ENCODE measurements around the gene TANGO6.
"Not testable (repeated sequence)": the region's sequence is repeated elsewhere in the genome, so short reads cannot be mapped to it uniquely, and the experiment has no call there.

TANGO6 gene

DNA sequence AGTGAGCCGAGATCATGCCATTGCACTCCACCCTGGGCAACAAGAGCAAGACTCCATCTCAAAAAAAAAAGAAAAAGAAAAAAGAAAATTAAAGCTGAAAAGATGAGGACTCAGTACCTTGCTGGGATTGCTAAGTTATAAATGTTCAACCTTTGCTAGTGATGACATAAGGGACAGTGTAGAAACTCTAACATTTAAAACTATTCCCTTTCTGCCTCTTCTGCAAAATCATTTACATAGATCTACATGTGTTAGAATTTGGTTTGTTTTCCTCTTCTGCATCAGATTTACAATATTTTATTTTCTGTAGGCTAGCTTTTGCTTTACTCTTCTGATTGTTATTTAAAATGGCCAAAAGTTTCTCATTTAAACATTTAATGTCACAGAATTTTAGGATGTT is 212.6 kb downstream of the TANGO6 start:
- DNase-seq (ENCODE audit: low read depth in 2 of 2): no peak

DNA sequence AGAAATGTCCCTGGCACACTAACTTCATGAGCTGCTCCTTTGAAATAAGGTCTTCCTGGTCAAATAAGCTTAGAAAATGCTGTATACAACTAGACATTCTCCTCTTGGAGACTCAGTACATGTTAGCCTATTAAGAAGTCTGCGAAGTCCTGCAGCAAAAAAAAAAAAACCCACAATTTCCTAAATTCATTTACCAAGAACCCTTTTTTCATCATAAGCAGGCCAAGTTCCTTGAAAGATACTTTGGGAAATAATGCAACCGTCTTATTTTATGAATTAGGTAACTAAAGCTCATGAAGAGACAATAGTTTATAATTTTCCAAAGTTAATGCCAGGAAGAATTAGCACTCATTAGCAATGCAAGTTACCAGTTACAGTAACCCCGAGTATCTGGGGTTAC is 213.1 kb downstream of the TANGO6 start:
- DNase-seq (ENCODE audit: low read depth in 2 of 2): no peak

DNA sequence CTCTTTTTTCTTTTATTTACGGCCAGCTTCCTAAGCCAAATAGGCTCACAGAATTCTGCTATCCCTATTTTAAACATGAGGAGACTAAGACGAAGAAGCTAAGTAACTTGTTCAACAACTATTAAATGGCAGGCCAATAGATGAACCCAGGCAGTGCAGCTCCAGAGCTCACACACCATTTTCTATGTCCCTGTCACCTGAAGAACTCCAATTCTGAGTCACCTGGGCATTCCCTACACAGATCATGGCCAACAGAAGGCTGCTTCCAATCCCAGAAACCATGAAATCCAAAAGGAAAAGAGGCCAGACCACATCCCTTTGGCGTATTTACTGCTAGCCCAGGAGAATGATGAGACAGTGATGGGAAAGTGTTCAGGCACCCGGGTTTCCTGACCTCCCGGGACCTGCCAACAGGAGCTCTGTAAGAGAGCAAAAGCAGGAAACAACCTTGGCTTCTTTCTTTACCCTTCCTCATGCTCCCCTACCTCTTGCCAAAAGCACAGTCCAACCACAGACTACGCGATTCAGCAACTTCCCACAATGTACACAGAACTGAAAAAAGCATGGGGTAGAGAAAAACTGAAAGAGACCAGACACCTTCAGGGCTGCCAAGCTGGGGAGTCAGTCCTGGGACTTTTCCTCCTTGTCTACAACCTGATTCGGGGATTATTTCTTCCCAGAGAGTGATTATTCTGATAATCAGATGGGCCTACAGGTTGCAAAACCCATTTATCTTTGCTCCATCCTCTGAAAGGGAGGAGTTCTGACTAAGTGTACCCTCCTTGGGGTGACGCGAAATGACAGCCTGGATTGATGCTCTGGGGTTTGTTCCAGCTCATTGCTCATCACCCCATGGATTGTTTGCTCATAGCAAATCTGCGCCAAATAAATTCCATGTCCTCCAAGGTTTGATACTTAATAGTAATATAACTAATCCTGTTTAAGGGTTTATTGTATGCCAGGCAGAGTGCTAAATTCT is 214.4 kb downstream of the TANGO6 start:
- no peak for DNase-seq (ENCODE audit: low read depth in 2 of 2)

DNA sequence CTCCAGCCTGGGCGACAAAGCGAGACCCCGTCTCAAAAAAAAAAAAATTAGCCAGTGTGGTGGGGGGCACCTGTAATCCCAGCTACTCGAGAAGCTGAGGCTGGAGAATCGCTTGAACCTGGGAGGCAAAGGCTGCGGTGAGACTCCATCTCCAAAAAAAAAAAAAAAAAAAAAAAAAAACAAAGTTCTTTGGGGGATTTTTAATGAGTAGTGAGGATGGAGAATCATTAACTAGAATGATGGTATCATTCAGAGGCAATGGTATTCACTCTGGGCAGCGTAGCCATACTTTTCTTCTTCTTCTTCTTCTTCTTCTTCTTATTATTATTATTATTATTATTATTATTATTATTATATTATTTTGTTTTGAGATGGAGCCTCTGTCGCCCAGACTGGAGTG is 220.2 kb downstream of the TANGO6 start:
- DNase-seq (ENCODE audit: low read depth in 2 of 2): not testable (repeated sequence)

DNA sequence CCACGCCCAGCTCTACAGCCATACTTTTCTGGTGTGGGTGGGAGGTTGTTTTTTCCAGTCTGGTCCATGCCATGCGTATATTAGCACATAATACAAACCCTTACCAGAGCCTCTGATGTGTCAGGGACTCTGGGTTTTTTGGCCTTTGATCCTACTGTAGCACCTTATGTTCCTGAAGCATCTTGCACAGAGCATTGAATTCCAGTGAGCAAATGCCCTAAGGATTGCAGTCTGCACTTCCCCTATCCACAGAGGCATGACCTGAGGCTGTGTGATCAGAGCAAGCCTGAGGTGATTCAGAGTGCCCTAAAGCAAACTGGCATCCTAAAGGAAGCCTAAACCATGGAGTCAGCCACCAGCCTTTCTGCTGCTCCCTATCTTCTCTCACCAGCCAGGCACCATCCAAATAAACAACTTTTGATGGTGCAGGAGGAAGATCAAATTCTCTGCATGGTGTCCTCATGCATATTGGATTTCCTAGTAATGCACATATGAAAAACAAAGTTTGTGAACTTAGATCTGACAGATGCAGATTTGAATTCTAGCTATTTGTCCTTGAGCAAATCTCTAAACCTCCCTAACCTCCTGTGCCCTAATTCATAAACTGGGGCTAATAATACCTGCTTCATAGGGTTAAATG is 220.9 kb downstream of the TANGO6 start:
- no peak for DNase-seq (ENCODE audit: low read depth in 2 of 2)

DNA sequence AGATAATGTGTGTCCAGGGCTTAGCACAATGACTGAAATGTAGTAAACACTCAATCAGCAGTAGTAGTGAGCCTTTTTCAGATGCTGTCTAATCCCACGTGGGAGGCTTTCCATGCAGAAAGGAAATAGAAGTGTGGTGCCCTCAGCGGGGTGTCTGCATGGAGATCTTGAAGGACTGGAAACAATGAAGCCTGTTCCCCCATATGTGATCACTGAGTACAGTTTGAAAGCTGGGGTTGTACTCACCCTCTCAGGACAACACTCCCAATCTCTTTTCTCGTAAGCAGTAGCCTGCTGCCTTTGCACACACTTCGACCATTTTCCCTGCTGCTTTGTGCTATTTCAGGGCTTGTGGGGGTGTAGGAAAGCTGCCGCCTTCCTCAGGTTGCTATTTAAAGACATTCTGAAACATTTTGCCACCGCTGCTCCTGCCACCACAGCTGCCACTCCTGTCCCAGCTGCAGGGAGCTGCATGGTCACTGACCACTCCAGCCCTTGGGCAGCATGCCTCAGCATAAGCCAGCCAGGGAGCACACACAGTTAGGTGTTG is 221.5 kb downstream of the TANGO6 start:
- DNase-seq (ENCODE audit: low read depth in 2 of 2): no peak

DNA sequence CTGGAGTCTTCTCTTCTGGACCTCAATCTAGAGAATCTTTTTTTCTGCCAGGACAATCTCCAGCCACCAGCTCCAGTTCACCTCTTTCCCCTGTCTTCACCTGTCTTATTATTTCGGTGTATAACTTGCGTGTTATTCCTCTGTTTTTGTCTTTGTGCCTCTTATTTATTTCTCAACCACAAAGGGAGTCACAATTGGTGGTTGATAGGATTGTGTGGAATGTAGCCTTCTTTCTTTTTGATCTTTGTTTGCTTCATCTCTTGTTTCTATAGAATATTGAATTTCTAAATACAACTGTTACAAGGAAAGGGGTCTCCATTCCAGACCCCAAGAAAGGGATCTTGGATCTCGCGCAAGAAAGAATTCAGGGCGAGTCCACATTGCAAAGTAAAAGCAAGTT is 226.2 kb downstream of the TANGO6 start:
- DNase-seq (ENCODE audit: low read depth in 2 of 2): no peak

DNA sequence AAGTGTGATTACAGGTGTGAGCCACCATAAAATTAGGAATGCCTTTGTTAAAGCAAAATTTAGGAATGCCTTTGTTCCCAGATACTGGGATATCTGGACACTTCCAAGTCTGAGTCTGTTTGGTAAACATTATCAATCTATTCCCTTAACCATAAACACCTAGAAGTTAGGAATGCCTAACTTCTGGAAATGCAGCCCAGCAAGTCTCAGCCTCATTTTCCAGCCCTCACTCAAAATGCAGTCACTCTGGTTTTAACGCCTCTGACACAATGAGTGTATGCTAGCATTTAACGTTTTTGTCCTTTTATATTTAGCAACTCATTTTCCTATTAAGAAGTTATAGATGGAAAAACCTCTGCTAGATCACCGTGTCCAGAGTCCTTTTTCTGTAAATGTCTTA is 227.7 kb downstream of the TANGO6 start:
- no peak for DNase-seq (ENCODE audit: low read depth in 2 of 2)

DNA sequence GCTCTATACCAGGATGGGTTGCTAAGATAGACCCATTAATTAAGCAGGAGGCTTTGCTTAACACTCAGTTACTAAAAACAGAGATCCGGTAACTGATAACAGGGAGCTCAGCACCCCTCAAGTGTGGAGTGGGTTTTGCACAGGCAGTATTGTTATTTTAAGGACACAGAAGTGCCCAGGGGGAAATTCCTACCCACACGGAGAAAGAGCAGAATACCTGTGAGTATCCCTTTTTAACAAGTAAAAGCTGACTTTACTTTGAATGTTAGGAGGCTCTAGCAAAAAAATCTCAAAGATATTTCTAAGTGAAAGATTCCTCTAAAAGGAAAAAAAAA is 229.3 kb downstream of the TANGO6 start:
- DNase-seq (ENCODE audit: low read depth in 2 of 2): no peak

DNA sequence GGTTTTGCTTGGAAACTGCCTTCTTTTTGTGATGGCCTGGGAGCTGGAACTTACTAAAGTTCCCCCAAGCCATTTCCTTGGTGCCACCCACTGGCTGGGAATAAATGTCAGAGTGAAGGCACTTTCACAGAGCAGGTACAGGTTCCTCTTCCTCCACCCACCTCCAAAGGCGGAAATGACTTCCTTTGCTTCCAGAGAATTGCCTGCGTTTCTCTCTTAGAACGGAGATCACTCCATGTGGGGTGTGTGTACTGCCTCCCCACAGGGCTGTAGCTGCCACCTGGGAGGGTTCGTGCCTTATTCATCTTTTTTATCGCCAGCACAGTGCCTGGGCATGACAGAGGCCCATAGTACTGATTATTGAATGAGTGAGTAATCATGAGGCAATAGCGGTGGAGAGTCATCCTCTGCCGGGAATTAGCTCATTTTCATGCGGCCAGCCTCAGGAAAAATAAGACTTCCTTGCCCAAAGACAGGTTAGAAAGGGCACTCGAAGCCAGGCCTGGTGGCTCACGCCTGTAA is 229.9 kb downstream of the TANGO6 start:
- DNase-seq (ENCODE audit: low read depth in 2 of 2): no peak

DNA sequence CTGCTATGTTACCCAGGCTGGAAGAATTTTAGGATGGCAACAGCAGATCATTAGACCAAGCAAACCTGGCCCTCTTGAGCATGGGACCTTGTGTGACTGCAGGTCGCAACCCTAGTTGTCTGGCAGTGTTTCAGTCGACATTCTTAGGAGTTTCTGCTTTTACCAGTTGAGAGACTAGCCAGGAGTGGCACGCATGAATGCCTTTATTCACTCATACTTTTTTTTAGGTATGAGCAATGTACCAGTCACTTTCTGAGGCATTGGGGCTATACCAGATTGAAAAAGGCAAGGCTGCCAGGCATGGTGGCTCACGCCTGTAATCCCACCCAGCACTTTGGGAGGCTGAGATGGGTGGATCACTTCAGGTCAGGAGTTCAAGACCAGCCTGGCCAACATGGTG is 233.9 kb downstream of the TANGO6 start:
- DNase-seq (ENCODE audit: low read depth in 2 of 2): no peak

DNA sequence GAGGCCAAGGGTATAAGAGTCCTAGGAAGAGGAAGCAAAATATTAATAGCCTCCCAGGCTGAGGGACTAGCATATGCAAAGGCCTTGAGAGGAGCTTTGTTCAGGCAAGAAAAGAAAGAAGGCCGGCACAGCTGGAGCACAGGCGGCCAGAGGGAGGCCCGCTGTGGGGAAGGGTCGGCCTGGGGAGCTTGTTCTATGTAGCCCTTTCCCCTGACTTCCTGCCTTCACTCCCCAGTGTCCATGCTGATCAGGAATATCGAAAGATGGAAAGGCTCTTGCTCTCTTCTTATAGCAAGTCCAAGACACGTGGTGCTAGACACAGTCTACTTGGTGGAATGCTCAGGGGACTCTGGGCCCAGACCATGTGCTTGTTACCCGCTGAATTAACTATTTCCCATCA is 234.7 kb downstream of the TANGO6 start:
- no peak for DNase-seq (ENCODE audit: low read depth in 2 of 2)

DNA sequence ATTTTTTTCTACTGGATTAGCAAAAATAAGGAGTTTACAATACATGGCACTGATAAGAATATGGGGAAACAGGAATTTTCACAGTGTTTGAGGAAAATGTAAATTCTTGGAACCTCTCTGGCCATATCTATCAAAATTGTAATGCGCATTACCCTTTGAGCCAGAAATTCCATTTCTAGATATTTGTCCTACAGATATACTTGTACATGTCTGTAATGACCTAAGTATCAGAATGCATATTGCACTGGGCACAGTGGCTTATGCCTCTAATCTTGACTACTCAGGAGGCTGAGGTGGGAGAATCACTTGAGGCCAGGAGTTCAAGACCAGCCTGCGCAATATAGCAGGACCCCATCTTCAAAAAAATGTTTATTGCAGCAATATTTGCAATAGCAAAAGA is 236.4 kb downstream of the TANGO6 start:
- no peak for DNase-seq (ENCODE audit: low read depth in 2 of 2)

DNA sequence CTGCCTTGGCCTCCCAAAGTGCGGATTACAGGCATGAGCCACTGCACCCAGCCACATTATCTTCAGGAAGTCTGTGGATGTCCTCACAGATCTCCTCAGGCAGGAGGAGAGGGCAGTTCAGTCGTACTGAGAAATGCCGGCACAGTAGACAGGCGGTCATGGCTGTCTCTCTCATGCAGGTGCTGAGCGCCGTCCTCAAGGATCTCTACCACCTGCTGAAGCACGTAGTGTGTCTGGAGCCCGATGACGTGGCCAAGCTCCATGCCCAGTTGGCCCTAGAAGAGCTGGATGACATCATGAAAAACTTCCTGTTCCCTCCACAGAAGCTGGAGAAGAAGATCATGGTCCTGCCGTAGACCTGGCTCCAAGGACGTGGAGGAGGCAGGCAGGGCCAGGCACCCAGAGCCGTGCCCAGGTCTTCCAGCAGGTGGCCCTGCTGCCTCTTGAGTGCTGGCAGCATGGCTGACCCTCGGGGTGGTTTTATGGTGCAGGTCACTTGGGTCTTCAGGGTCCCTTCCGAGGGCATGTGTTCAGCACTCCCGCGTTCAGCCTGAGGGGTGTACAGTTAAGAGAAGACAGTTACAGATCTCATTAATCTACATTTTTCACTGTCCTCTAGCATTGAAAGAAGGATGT is 240.1 kb downstream of the TANGO6 start:
- no peak for DNase-seq (ENCODE audit: low read depth in 2 of 2)

DNA sequence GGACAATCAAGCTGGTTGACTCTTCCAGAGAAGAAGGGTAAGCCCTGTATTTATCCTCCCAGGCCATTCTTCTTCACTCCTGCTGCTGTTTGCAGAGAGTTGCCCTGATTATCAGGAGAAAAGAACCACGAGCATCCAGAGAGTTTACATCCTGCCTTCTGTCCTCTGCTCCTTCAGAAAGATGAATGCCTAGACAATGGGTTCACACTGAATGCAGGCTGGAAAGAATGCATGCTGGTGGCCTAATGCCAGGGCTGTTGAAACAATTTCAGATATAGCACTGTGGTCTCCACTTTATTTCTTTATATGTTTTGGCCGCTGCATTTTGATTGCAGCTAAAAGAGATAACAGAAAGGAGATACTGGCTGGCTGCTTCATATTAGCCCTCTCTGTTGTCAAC is 241.0 kb downstream of the TANGO6 start:
- DNase-seq (ENCODE audit: low read depth in 2 of 2): no peak

DNA sequence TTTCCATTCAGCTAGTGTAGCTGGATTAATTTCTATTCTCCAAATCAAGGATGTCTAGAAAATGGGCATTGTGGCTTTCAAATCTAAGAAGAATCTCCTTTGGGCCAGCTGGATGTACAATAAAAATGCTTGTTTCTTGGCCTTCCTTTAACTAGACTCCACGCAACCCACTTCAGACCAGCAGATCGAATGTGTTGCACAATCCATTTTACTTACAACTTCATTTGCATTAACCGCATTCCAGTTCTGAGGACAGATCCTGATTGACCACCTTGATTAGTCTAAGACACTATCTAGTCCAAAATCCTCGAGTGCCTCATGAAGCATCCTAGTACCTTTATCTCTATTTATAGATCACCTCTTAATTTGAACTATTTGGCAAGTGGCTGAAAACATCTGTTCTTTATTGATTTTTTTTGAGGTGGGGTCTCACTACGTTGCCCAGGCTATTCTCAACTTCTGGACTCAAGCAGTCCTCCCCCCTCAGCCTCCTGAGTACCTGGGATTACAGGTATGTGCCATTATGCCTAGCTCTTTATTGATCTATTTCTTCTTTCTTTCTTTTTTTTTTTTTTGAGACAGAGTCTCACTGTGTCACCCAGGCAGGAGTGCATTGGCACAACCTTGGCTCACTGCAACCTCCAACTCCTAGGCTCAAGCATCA is 241.8 kb downstream of the TANGO6 start:
- DNase-seq (ENCODE audit: low read depth in 2 of 2): no peak

DNA sequence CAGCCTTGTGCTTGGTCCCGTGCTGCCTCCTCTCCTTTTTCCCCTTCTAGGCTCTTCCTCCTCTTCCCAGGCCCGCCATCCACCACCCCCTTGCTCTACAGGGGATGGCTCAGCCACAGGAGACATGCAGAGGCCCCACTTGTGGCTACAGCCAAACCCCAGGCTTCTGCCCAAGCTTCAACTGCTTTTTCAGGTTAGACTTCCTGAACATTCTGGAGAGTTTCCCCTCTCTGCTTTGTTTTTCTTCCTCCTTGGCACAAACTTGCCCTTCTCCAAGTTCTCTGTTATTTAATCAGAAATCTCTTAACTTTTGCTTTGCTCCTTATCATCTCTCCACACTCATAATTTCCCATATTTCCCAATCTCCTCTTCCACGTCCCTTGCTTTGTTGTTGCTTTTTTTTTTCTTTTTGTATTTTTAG is 243.8 kb downstream of the TANGO6 start:
- DNase-seq (ENCODE audit: low read depth in 2 of 2): no peak

DNA sequence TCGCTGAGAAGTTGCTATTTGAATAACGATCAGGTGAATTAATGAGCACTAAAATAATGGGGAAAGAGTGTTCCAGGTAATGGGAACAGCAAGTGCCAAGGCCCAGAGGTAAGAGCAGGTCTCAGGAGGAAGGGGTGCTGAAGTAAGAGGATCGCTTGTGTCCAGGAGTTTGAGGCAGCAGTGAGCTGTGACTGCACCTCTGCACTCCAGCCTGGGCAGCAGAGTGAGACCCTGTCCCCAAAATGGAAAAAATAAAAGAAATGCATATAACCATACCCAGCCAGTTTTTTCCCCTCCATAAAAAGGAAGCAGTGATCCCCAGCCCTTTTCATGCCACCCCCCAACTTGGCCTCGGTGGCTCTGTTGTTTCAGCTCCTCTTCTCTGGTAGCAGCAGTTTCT is 245.4 kb downstream of the TANGO6 start:
- DNase-seq (ENCODE audit: low read depth in 2 of 2): no peak

DNA sequence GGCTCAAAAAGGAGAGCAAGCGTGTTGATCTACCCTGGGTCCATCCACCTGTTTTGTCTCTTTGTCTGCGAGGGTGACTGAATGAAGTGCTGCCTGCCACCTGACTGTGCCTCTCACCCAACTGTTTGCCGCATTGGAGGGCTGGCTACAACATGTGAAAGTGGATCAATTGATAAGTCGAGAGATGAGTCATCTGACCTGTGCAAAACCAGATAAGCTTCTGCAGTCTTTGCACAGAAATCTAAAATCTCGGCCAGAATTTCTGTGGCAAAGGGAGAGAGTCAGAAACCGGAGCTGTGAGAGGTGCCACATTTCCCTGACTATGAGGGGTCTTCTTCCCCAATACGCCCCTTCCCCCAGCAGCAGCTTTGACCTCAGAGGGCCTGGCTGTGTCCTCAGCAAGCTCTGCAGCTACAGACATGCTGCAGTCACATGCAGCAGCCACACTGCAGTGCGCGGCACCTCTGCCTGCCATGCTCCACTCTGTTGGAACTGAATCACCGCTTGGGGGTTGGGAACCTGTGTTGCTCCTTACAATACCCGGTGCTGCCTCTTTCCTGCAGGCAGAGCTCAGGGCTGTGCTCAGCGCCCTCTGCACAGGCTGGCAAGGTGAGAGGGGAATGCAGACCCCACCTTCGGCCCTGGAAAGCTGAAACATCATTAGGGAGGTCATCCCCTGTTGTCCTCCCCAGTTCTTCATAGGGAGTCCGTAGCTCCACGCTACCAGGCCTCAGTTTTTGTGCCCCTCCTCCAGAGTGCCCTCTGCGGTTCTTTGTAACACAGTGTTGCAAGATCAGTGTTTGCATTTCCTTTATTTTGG is 246.0 kb downstream of the TANGO6 start:
- DNase-seq (ENCODE audit: low read depth in 2 of 2): no peak

DNA sequence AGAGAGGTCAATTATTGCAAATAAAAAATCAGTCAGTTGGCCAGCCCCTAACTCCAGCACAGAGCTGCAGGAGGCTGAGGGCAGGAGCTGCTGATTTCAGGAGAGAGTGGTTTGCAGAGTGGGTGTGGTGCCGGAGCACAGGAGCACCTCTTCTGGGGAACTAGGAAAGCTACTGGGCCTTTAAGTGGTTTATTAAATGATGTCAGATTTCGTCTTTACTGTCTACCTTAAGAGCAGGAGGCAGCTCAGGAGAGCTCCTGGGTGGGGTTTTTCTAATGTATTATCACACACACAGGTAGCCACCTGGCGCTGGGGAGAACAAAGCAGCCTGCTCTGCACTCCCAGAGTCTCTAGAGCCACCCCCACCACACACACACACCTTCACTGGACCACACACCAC is 250.6 kb downstream of the TANGO6 start:
- no peak for DNase-seq (ENCODE audit: low read depth in 2 of 2)

DNA sequence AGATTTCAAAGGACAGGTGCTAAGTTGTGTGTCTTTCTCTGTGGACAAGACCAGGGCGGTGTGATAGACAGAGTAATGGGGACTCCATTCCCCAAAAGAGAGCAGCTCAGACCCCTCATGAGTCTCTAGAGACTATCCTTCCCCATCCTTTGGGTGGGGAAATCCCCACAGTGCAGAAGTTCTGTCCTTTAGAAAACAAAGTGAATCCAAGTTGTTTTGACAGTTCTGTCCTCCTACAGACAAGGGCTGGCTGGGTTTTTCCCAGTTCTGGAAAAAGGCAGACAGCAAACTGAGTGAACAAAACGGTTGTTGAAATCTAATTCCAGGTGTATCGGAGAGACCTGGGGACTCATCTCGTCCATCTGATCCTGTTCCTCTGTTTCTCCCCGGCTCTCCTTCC is 251.2 kb downstream of the TANGO6 start:
- DNase-seq (ENCODE audit: low read depth in 2 of 2): no peak
